Erythroblast (primary cell): ENCODE measurements around the gene FAM83C.

Experiments
- GATA1 ChIP-seq: IDR thresholded peaks from 2 replicates; pipeline ENCODE4 v1.6.1; 2011; ENCODE audit warnings: low read depth, mild to moderate bottlenecking, control low read depth, low read length, moderate library complexity
- POLR2A ChIP-seq: IDR thresholded peaks from 2 replicates; pipeline ENCODE4 v1.6.1; 2011; ENCODE audit warnings: mild to moderate bottlenecking, low read length

- TF ChIP-seq POLR2A (no peak), GATA1 (no peak)
Measured at GRCh38 chr20:35287509-35288324, 4.5 kb downstream of the FAM83C start.
